ENCODE results near the gene SMARCD3. TPM values are rescaled to one million over a fixed set of nuclear protein-coding genes. Genes with fewer than 3 reads are reported as not detected.

Gene SMARCD3
- total and polyA plus RNA-seq, 9 of the 15 experiments (the other 6 are each of a cell fraction or from before 2014, with no cell fraction given), result 0.43 to 3.6 (median 2.6) TPM

GRCh38 chr7:151206914-151207313, 41.6 kb downstream of the SMARCD3 start (continued):
- TF ChIP-seq REST (IDR thresholded peaks at IDR 0.05; ENCODE audit: borderline replicate concordance) (peak; percentile 63), REST (CRISPR knock-in tag; IDR thresholded peaks at IDR 0.05; ENCODE audit: low read depth) (no peak), ZBTB26 (CRISPR knock-in tag; IDR thresholded peaks at IDR 0.05) (no peak), EP400 (IDR thresholded peaks at IDR 0.05) (no peak), PHF20 (IDR thresholded peaks at IDR 0.05; ENCODE audit: partially characterized antibody) (peak; percentile 28), ZNF75A (CRISPR knock-in tag; IDR thresholded peaks at IDR 0.05) (no peak), ZNF766 (CRISPR knock-in tag; conservative IDR thresholded peaks at IDR 0.05) (no peak), CUX1 (CRISPR knock-in tag; IDR thresholded peaks at IDR 0.05) (no peak), BRD4 (IDR thresholded peaks at IDR 0.05) (no peak), CBFA2T3 (IDR thresholded peaks at IDR 0.05) (peak; percentile 88), HNRNPH1 (optimal IDR thresholded peaks at IDR 0.05; ENCODE audit: low read depth, low read length) (no peak), DPF2 (IDR thresholded peaks at IDR 0.05) (peak; percentile 87), MAFK (IDR thresholded peaks at IDR 0.05; ENCODE audit: low read length) (no peak), ZFP30 (CRISPR knock-in tag; IDR thresholded peaks at IDR 0.05; ENCODE audit: borderline replicate concordance) (no peak), TAF7 (tag; IDR thresholded peaks at IDR 0.05) (no peak), ILK (tag; IDR thresholded peaks at IDR 0.05; ENCODE audit: borderline replicate concordance, low read depth) (no peak)

Measured in K562 (cell line).